GM23248 (cell line): ENCODE data around the gene OSGIN1. TPM values are rescaled to one million over a fixed set of nuclear protein-coding genes. Genes with fewer than 3 reads are reported as not detected.

Experiments
- DNase-seq: peaks from one replicate; pipeline ENCODE4 v3.0.0-alpha.2; 2015
- H2AFZ ChIP-seq: fragments of 200-600 bp; sonication (generic); 2 replicates; pipeline ENCODE4 v1.6.1; 2016; ENCODE audit warnings: antibody characterized with exemption
- H3F3A ChIP-seq: fragments of 200-600 bp; sonication (generic); 2 replicates; pipeline ENCODE4 v1.6.1; 2016; ENCODE audit warnings: mild to moderate bottlenecking, antibody characterized with exemption, mixed run types; ENCODE audit not compliant: insufficient read depth
- H3K27ac ChIP-seq: fragments of 200-600 bp; sonication (generic); 2 replicates; pipeline ENCODE4 v1.5.1; 2016; ENCODE audit warnings: mild to moderate bottlenecking
- H3K27me3 ChIP-seq: fragments of 200-600 bp; sonication (generic); replicated peaks from 2 replicates; pipeline ENCODE4 v1.6.1; 2016; ENCODE audit warnings: mild to moderate bottlenecking; ENCODE audit not compliant: insufficient read depth
- H3K36me3 ChIP-seq: fragments of 200-600 bp; sonication (generic); 2 replicates; pipeline ENCODE4 v1.6.1; 2016; ENCODE audit warnings: low read depth, mild to moderate bottlenecking
- H3K4me1 ChIP-seq: fragments of 200-600 bp; sonication (generic); 2 replicates; pipeline ENCODE4 v1.6.1; 2016; ENCODE audit warnings: mild to moderate bottlenecking; ENCODE audit not compliant: insufficient read depth
- H3K4me2 ChIP-seq: fragments of 200-600 bp; sonication (generic); one replicate; pipeline ENCODE4 v1.6.1; 2016; ENCODE audit warnings: mild to moderate bottlenecking; ENCODE audit not compliant: unreplicated experiment
- H3K4me3 ChIP-seq: fragments of 200-600 bp; sonication (generic); 2 replicates; pipeline ENCODE4 v1.5.1; 2016; ENCODE audit warnings: mild to moderate bottlenecking
- H3K79me2 ChIP-seq: fragments of 200-600 bp; sonication (generic); 2 replicates; pipeline ENCODE4 v1.6.1; 2016; ENCODE audit warnings: mild to moderate bottlenecking; ENCODE audit not compliant: insufficient read depth
- H3K9ac ChIP-seq: fragments of 200-600 bp; sonication (generic); 2 replicates; pipeline ENCODE4 v1.6.1; 2016; ENCODE audit warnings: mild to moderate bottlenecking
- H3K9me2 ChIP-seq: fragments of 200-600 bp; sonication (generic); 2 replicates; pipeline ENCODE4 v1.6.1; 2016; ENCODE audit warnings: mixed run types, mild to moderate bottlenecking, moderate library complexity; ENCODE audit not compliant: insufficient read depth
- H3K9me3 ChIP-seq: fragments of 200-600 bp; sonication (generic); one replicate; pipeline ENCODE4 v1.6.1; 2017; ENCODE audit warnings: low read depth
- H4K20me1 ChIP-seq: fragments of 200-600 bp; sonication (generic); 2 replicates; pipeline ENCODE4 v1.6.0; 2016; ENCODE audit not compliant: insufficient read depth
- EZH2 ChIP-seq: fragments of 200-600 bp; sonication (generic); IDR thresholded peaks from 2 replicates; pipeline ENCODE4 v1.6.1; 2018; ENCODE audit warnings: antibody characterized with exemption, mild to moderate bottlenecking; ENCODE audit not compliant: insufficient read depth, poor library complexity, severe bottlenecking
- EZH2phosphoT487 ChIP-seq: fragments of 200-600 bp; sonication (generic); IDR thresholded peaks from 2 replicates; pipeline ENCODE4 v1.6.1; 2018; ENCODE audit warnings: antibody characterized with exemption, moderate library complexity, mild to moderate bottlenecking, low read depth; ENCODE audit not compliant: insufficient read depth
- WGBS, 2 experiments: methylation state at CpG; one replicate each; pipeline ENCODE4 v1.1.6; 2015 to 2017; ENCODE audit warnings: low lambda C conversion rate in 2 of 2, low coverage in 1 of 2; ENCODE audit errors: missing lambda C conversion rate in 2 of 2; 5-methylcytosine and 5-hydroxymethylcytosine counted together
- in situ Hi-C: fragments of 300-500 bp; cut with MboI; formaldehyde crosslinking; loops from 2 replicates; pipeline ENCODE4 v1.15.0; 2020
- polyA plus RNA-seq: library from polyadenylated mRNA; unstranded; fragments of >200 nt; fragmentation: Nextera tagmentation; extraction: Ambion mirVana; gene quantifications from 2 replicates; pipeline ENCODE4 v1.2.1, GENCODE V29; 2016
- total RNA-seq: library from RNA; depleted of rRNA; stranded (reverse); fragments of >200 nt; shearing (Covaris generic); gene quantifications from 2 replicates; pipeline ENCODE4 v1.2.3, GENCODE V29; 2014

Gene OSGIN1
- total and polyA plus RNA-seq, 2 experiments from 2014 or later: 1.1 to 6.3 TPM

DNA sequence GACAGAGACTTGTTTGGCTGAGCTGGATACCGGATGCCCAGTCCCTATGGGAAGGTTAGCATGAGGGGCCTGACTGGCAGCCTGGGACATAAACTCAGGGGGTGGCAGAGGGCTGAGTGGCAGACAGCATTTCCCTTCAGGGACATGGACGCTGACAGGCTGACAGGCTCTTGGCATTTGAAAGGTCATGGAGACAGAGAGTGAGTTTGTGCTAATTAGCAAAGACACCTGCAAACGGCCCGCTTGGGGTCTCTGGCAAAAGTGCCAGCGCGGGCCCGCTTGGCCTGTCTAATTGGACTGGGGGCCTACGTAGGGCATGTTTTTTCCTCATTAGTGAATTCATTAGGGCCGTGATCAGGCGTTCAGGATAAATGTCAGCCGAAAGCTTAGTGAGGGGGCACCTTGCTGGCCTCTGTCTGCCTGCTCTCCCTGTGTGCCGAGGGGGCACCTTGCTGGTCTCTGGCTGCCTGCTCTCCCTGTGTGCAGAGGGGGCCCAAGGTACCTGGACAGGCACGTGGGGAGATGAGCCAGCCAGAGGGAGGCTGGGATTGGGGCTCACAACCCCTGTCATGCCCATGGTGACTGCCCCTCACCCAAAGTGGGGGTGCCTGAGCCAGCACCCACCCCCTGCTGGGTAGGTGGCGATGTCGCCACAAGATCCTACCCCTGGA is 22.7 kb downstream of the OSGIN1 start:
- Histone ChIP-seq H3K36me3 (no peaks in the 10 kb centered on the region), H3K79me2 (no peaks in the 10 kb centered on the region), H2AFZ (no peak overlapping the region), H3K9ac (no peak overlapping the region), H3K4me1 (no peaks in the 10 kb centered on the region), H3K9me3 (no peaks in the 10 kb centered on the region), H3K9me2 (no peaks in the 10 kb centered on the region), H3K4me2 (no peak overlapping the region), H3F3A (no peaks in the 10 kb centered on the region), H3K27me3 (peaks cover 2% of the 10 kb centered on the region), H3K27ac (no peak overlapping the region), H4K20me1 (no peaks in the 10 kb centered on the region), H3K4me3 (no peak overlapping the region)
- WGBS, 2 experiments: 73 to 77% methylated on average over 15 of the region's 15 CpGs
- no peak for DNase-seq
- in situ Hi-C loops: no loop called here
- TF ChIP-seq EZH2phosphoT487 (no peak), EZH2 (no peak)

DNA sequence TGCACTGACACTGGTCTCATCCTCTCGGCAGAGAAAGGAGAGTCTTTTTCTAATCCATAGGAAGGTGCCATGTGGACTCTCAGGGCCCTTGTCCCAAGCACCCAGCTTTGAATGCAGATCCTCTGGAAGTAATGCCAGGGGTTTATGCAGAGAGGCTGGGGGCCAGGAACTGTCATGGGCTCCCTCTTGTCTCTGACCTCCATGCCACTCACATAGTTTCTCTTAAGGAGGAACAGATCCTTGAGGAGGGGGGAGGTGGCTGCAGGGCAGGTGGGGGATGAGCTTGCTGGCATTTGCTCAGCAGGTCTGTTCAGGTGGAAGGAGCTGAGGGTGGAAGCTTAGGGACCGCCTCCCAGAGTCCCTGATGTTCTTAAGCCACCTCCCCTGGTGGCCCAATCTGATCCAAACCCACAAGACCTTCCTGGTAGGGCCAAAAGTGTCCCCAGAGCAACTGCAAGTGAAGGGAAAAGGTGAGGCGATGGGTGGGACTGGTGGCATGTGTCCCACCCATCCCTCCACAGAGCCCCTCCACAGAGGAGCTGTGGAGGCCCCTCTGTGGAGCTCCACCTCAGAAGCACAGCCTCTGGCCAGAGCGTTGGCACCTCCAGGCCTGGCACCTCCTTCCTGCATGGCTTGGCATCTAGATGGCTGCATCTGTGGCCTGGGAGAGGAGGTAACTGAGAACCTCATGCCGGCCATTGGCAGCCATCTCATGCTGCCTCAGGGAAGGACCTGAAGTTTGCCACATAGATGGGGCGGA is 24.2 kb downstream of the OSGIN1 start:
- Histone ChIP-seq H2AFZ (no peak overlapping the region), H3K4me2 (no peak overlapping the region), H4K20me1 (no peaks in the 10 kb centered on the region), H3F3A (no peaks in the 10 kb centered on the region), H3K4me3 (no peak overlapping the region), H3K9me3 (no peaks in the 10 kb centered on the region), H3K27ac (no peak overlapping the region), H3K27me3 (peaks cover 2% of the 10 kb centered on the region), H3K36me3 (no peaks in the 10 kb centered on the region), H3K79me2 (no peaks in the 10 kb centered on the region), H3K9me2 (no peaks in the 10 kb centered on the region), H3K4me1 (no peaks in the 10 kb centered on the region), H3K9ac (no peak overlapping the region)
- WGBS, 2 experiments: 71 to 85% methylated on average over 5 to 6 of the region's 6 CpGs
- no peak for DNase-seq
- in situ Hi-C loops: no loop called here
- no peak for TF ChIP-seq EZH2
- no peak for TF ChIP-seq EZH2phosphoT487

DNA sequence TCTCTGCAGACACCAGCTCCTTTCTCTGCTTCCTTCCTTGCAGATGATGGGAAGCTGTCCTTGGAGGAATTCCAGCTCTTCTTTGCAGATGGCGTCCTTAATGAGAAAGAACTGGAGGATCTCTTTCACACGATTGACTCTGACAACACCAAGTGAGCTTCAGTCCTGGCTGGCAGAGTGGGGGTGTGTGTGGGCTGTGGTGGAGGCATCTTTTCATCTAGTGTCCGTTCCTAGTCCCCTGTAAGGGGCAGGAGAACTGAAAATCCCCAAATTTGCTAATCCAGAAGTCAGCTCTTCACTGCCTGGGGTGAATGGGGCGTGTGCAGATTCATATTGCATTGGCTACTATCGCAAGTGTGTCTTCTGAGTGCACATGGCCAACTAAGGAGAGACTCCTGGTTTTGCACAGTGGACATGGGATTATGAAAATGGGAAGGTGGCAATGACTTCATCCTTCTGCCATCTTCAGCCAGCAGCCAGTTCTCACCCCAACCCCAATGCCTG is 25.4 kb downstream of the OSGIN1 start:
- WGBS, 2 experiments: 59 to 61% methylated on average over 5 of the region's 5 CpGs
- Histone ChIP-seq H3K4me3 (no peak overlapping the region), H3K36me3 (no peaks in the 10 kb centered on the region), H3K9me2 (no peaks in the 10 kb centered on the region), H3K4me2 (no peak overlapping the region), H4K20me1 (no peaks in the 10 kb centered on the region), H3K27ac (no peak overlapping the region), H3K27me3 (peaks cover 2% of the 10 kb centered on the region), H3K9me3 (no peaks in the 10 kb centered on the region), H2AFZ (no peak overlapping the region), H3K79me2 (no peaks in the 10 kb centered on the region), H3K9ac (no peak overlapping the region), H3F3A (no peaks in the 10 kb centered on the region), H3K4me1 (no peaks in the 10 kb centered on the region)
- TF ChIP-seq EZH2 (no peak), EZH2phosphoT487 (no peak)
- in situ Hi-C loops: no loop called here
- no peak for DNase-seq

DNA sequence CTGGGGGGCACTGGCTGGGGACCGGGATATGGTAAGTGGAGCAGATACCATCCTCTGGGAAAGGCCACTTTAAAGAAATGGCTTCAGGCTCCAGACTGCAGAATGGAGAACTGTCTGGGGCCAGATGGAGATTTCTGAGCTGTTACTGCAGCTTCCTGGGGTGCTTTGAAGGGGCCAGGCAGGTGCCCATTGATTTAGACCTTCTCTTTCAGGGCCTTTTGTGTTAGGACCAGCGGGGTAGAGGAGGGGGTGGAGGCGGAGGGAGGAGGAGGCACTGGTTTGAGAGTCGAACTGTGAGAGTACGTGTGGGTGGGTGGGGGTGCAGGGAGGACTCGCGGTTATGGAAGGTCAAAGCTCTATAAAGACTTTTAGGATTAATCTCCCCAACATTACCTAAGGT is 26.4 kb downstream of the OSGIN1 start:
- H2AFZ ChIP-seq: no peak overlapping the region
- H3K79me2 ChIP-seq: no peaks in the 10 kb centered on the region
- TF ChIP-seq EZH2phosphoT487: no peak
- no peak for TF ChIP-seq EZH2
- H3K4me3 ChIP-seq: no peak overlapping the region
- no peaks in the 10 kb centered on the region for H4K20me1 ChIP-seq
- no peaks in the 10 kb centered on the region for H3K36me3 ChIP-seq
- H3K27ac ChIP-seq: no peak overlapping the region
- H3K4me2 ChIP-seq: no peak overlapping the region
- WGBS, 2 experiments: 77 to 78% methylated on average over 6 to 7 of the region's 7 CpGs
- in situ Hi-C loops: no loop called here
- peaks cover 2% of the 10 kb centered on the region for H3K27me3 ChIP-seq
- no peak for DNase-seq
- H3F3A ChIP-seq: no peaks in the 10 kb centered on the region
- no peaks in the 10 kb centered on the region for H3K9me3 ChIP-seq
- no peaks in the 10 kb centered on the region for H3K4me1 ChIP-seq
- H3K9me2 ChIP-seq: no peaks in the 10 kb centered on the region
- H3K9ac ChIP-seq: no peak overlapping the region
